Astrocyte (in vitro differentiated cells and primary cell): Measurements from ENCODE around the gene SPZ1. TPM values are rescaled to one million over a fixed set of nuclear protein-coding genes. Genes with fewer than 3 reads are reported as not detected.

Experiments used
- DNase-seq: peaks from one replicate; pipeline ENCODE4 v3.0.0-alpha.2; 2010; ENCODE audit warnings: low read depth
- FAIRE-seq: peaks from 2 replicates; lab custom pipeline; 2011; peaks lifted over from hg19 to GRCh38; lab: Jason Lieb, UNC
- H2AFZ ChIP-seq: 2 replicates; pipeline ENCODE4 v1.6.0; 2012; ENCODE audit warnings: low read depth, low read length, inconsistent platforms
- H3K27ac ChIP-seq: 2 replicates; pipeline ENCODE4 v1.5.1; 2011; ENCODE audit warnings: low read depth, low read length, inconsistent platforms
- H3K27me3 ChIP-seq: 2 replicates; pipeline ENCODE4 v1.6.0; 2011; ENCODE audit warnings: low read length, inconsistent platforms; ENCODE audit not compliant: insufficient read depth
- H3K36me3 ChIP-seq: 2 replicates; pipeline ENCODE4 v1.5.1; 2011; ENCODE audit warnings: low read length, inconsistent platforms; ENCODE audit not compliant: insufficient read depth
- H3K4me1 ChIP-seq: 2 replicates; pipeline ENCODE4 v1.5.1; 2011; ENCODE audit warnings: low read length, inconsistent platforms; ENCODE audit not compliant: insufficient read depth
- H3K4me2 ChIP-seq: 2 replicates; pipeline ENCODE4 v1.6.0; 2012; ENCODE audit warnings: low read length, inconsistent platforms
- H3K4me3 ChIP-seq: 2 replicates; pipeline ENCODE4 v1.5.1; 2011; ENCODE audit warnings: low read depth, mild to moderate bottlenecking, low read length, inconsistent platforms; ENCODE audit not compliant: insufficient read depth
- H3K79me2 ChIP-seq: 2 replicates; pipeline ENCODE4 v1.6.0; 2012; ENCODE audit warnings: mild to moderate bottlenecking, low read length, inconsistent platforms; ENCODE audit not compliant: insufficient read depth
- H3K9ac ChIP-seq: 2 replicates; pipeline ENCODE4 v1.6.0; 2012; ENCODE audit warnings: mild to moderate bottlenecking, low read length, inconsistent platforms
- H3K9me3 ChIP-seq: 2 replicates; pipeline ENCODE4 v1.5.1; 2012; ENCODE audit warnings: low read depth, mild to moderate bottlenecking, low read length, inconsistent platforms; ENCODE audit not compliant: insufficient read depth
- H4K20me1 ChIP-seq: 2 replicates; pipeline ENCODE4 v1.6.0; 2012; ENCODE audit warnings: low read length, inconsistent platforms; ENCODE audit not compliant: insufficient read depth
- H3K27ac Mint-ChIP-seq: one replicate; pipeline ENCODE4 v1.8.0; 2021; ENCODE audit warnings: mild to moderate bottlenecking, mixed read lengths; ENCODE audit not compliant: unreplicated experiment
- H3K27me3 Mint-ChIP-seq: one replicate; pipeline ENCODE4 v1.8.0; 2021; ENCODE audit warnings: low read depth, mixed read lengths; ENCODE audit not compliant: unreplicated experiment
- H3K36me3 Mint-ChIP-seq: one replicate; pipeline ENCODE4 v1.8.0; 2021; ENCODE audit warnings: low read depth, mixed read lengths; ENCODE audit not compliant: unreplicated experiment
- H3K4me1 Mint-ChIP-seq: one replicate; pipeline ENCODE4 v1.8.0; 2021; ENCODE audit warnings: low read depth, mixed read lengths; ENCODE audit not compliant: unreplicated experiment
- H3K4me3 Mint-ChIP-seq: one replicate; pipeline ENCODE4 v1.8.0; 2021; ENCODE audit warnings: mild to moderate bottlenecking, moderate library complexity, mixed read lengths; ENCODE audit not compliant: unreplicated experiment
- H3K9me3 Mint-ChIP-seq: one replicate; pipeline ENCODE4 v1.8.0; 2021; ENCODE audit warnings: mild to moderate bottlenecking, mixed read lengths; ENCODE audit not compliant: unreplicated experiment
- CTCF ChIP-seq: IDR thresholded peaks from 2 replicates; pipeline ENCODE4 v1.5.1; 2011; ENCODE audit warnings: low read depth, mild to moderate bottlenecking, inconsistent platforms, low read length, moderate library complexity; ENCODE audit not compliant: insufficient read depth
- EZH2 ChIP-seq: IDR thresholded peaks from 2 replicates; pipeline ENCODE4 v1.6.1; 2012; ENCODE audit warnings: mild to moderate bottlenecking, low read length, inconsistent platforms; ENCODE audit not compliant: insufficient read depth
- total RNA-seq: library from RNA; stranded (reverse); gene quantifications from 2 replicates; pipeline ENCODE4 v1.2.1, GENCODE V29; 2021

Gene SPZ1
- total RNA-seq, 1 donor from 2014 or later: not detected

GRCh38 chr5:80341016-80341775, 21.4 kb downstream of the SPZ1 start:
- no peak overlapping the region for H3K9ac ChIP-seq
- H3K36me3 Mint-ChIP-seq: no peaks in the 10 kb centered on the region
- H3K4me3 Mint-ChIP-seq: no peak overlapping the region
- H3K27ac ChIP-seq: no peak overlapping the region
- H3K27me3 ChIP-seq: no peaks in the 10 kb centered on the region
- no peaks in the 10 kb centered on the region for H3K36me3 ChIP-seq
- H3K4me1 Mint-ChIP-seq: no peaks in the 10 kb centered on the region
- no peaks in the 10 kb centered on the region for H3K9me3 ChIP-seq
- H3K4me1 ChIP-seq: no peaks in the 10 kb centered on the region
- DNase-seq: no peak
- H4K20me1 ChIP-seq: no peaks in the 10 kb centered on the region
- H3K79me2 ChIP-seq: no peaks in the 10 kb centered on the region
- TF ChIP-seq EZH2 (no peak), CTCF (no peak)
- no peak overlapping the region for H3K27ac Mint-ChIP-seq
- peaks cover 2% of the 10 kb centered on the region for H3K27me3 Mint-ChIP-seq
- no peak for FAIRE-seq
- no peak overlapping the region for H2AFZ ChIP-seq
- no peak overlapping the region for H3K4me2 ChIP-seq
- no peaks in the 10 kb centered on the region for H3K9me3 Mint-ChIP-seq
- no peak overlapping the region for H3K4me3 ChIP-seq

GRCh38 chr5:80343067-80343466, 23.3 kb downstream of the SPZ1 start:
- Histone ChIP-seq H3K9ac (no peak overlapping the region), H4K20me1 (no peaks in the 10 kb centered on the region), H3K79me2 (no peaks in the 10 kb centered on the region), H3K27ac (no peak overlapping the region), H3K4me3 (no peak overlapping the region), H3K36me3 (no peaks in the 10 kb centered on the region), H3K4me2 (no peak overlapping the region), H3K9me3 (no peaks in the 10 kb centered on the region), H3K4me1 (no peaks in the 10 kb centered on the region), H2AFZ (no peak overlapping the region), H3K27me3 (no peaks in the 10 kb centered on the region)
- TF ChIP-seq EZH2 (no peak), CTCF (no peak)
- DNase-seq (no peak), FAIRE-seq (no peak)
- H3K27me3 Mint-ChIP-seq: peaks cover 2% of the 10 kb centered on the region
- no peak overlapping the region for H3K27ac Mint-ChIP-seq
- H3K36me3 Mint-ChIP-seq: no peaks in the 10 kb centered on the region
- no peaks in the 10 kb centered on the region for H3K9me3 Mint-ChIP-seq
- H3K4me3 Mint-ChIP-seq: no peak overlapping the region
- no peaks in the 10 kb centered on the region for H3K4me1 Mint-ChIP-seq

- Histone ChIP-seq H3K9me3 (no peaks in the 10 kb centered on the region), H3K9ac (no peak overlapping the region), H2AFZ (no peak overlapping the region), H3K4me3 (no peak overlapping the region), H3K27me3 (no peaks in the 10 kb centered on the region), H3K79me2 (no peaks in the 10 kb centered on the region), H3K4me1 (no peaks in the 10 kb centered on the region), H4K20me1 (no peaks in the 10 kb centered on the region), H3K36me3 (no peaks in the 10 kb centered on the region), H3K4me2 (no peak overlapping the region), H3K27ac (no peak overlapping the region)
- H3K4me1 Mint-ChIP-seq: no peaks in the 10 kb centered on the region
- TF ChIP-seq EZH2 (no peak), CTCF (peak; percentile 17)
- no peaks in the 10 kb centered on the region for H3K9me3 Mint-ChIP-seq
- H3K27ac Mint-ChIP-seq: no peak overlapping the region
- DNase-seq (no peak), FAIRE-seq (no peak)
- H3K36me3 Mint-ChIP-seq: no peaks in the 10 kb centered on the region
- H3K27me3 Mint-ChIP-seq: peaks cover 2% of the 10 kb centered on the region
- H3K4me3 Mint-ChIP-seq: no peak overlapping the region
Observed at GRCh38 chr5:80346055-80346454, 26.3 kb downstream of the SPZ1 start.
